Subcutaneous abdominal adipose tissue (tissue), 5 donors: ENCODE data around the gene BDP1.
A peak's percentile ranks its signal among the peaks of the same experiment; 100 is the strongest.

ENCODE experiments used
- H3K27ac ChIP-seq: one replicate; pipeline ENCODE4 v1.7.0; 2013; ENCODE audit warnings: low read depth, mild to moderate bottlenecking, inconsistent platforms, low read length, moderate library complexity
- H3K27me3 ChIP-seq, 5 donors: one replicate each; pipeline ENCODE4 v1.7.0; 2013; ENCODE audit warnings: low read length in 5 of 5, inconsistent platforms in 1 of 5; ENCODE audit not compliant: control insufficient read depth in 5 of 5, insufficient read depth in 4 of 5
- H3K36me3 ChIP-seq, 5 donors: one replicate each; pipeline ENCODE4 v1.7.0; 2013; ENCODE audit warnings: low read length in 5 of 5; ENCODE audit not compliant: control insufficient read depth in 5 of 5, insufficient read depth in 5 of 5
- H3K4me1 ChIP-seq, 5 donors: one replicate each; pipeline ENCODE4 v1.7.0; 2013; ENCODE audit warnings: low read length in 5 of 5, mild to moderate bottlenecking in 3 of 5, moderate library complexity in 1 of 5; ENCODE audit not compliant: control insufficient read depth in 5 of 5, insufficient read depth in 5 of 5
- H3K4me3 ChIP-seq, 5 donors: one replicate each; pipeline ENCODE4 v1.7.0; 2013; ENCODE audit warnings: low read length in 5 of 5, low read depth in 1 of 5
- H3K9ac ChIP-seq, 5 donors: one replicate each; pipeline ENCODE4 v1.7.0; 2013; ENCODE audit warnings: low read length in 5 of 5, mild to moderate bottlenecking in 4 of 5, moderate library complexity in 3 of 5
- H3K9me3 ChIP-seq, 5 donors: one replicate each; pipeline ENCODE4 v1.7.0; 2013; ENCODE audit warnings: low read length in 5 of 5; ENCODE audit not compliant: control insufficient read depth in 5 of 5
- donor health status: healthy.
- donor health status: healthy.
- donor health status: healthy.
- donor health status: healthy.
- donor health status: healthy.

Gene BDP1

GRCh38 chr5:71586052-71586940 is 130.8 kb downstream of the BDP1 start:
- Histone ChIP-seq H3K36me3 (no peaks in the 10 kb centered on the region), H3K4me3 (peak overlapping the region; percentile 83 to 97 (median 87)), H3K27ac (peak overlapping the region; percentile 93), H3K9me3 (no peaks in the 10 kb centered on the region), H3K4me1 (peaks cover 5 to 36% (median 34%) of the 10 kb centered on the region in 5 donors), H3K27me3 (no peaks in the 10 kb centered on the region), H3K9ac (peak overlapping the region; percentile 78 to 99 (median 94))

- Histone ChIP-seq H3K9ac (peak within 1 kb of the TSS; percentile 89 to 99 (median 96)), H3K4me3 (peak within 1 kb of the TSS; percentile 83 to 97 (median 87)), H3K27ac (peak within 1 kb of the TSS; percentile 93), H3K4me1 (peaks cover 5 to 37% (median 34%) of the 10 kb centered on the region in 5 donors), H3K9me3 (no peaks in the 10 kb centered on the region), H3K27me3 (no peaks in the 10 kb centered on the region), H3K36me3 (no peaks in the 10 kb centered on the region)
Observed at GRCh38 chr5:71586941-71587765, 131.7 kb downstream of the BDP1 start, which contains the start of gene MCCC2. Gene MCCC2, plus strand, starts transcription at chr5:71587340. Its CDS starts 86 bp downstream, at chr5:71587426.

- peak overlapping the region; percentile 89 to 99 (median 96) for H3K9ac ChIP-seq
- no peaks in the 10 kb centered on the region for H3K9me3 ChIP-seq
- peak overlapping the region; percentile 83 to 95 (median 87) for H3K4me3 ChIP-seq
- peaks cover 5 to 37% (median 34%) of the 10 kb centered on the region in 5 donors for H3K4me1 ChIP-seq
- H3K36me3 ChIP-seq, result no peaks in the 10 kb centered on the region
- H3K27me3 ChIP-seq, result no peaks in the 10 kb centered on the region
- peak overlapping the region; percentile 93 for H3K27ac ChIP-seq
Observed at GRCh38 chr5:71587766-71588532, 132.5 kb downstream of the BDP1 start.

GRCh38 chr5:71588533-71588885 is 133.1 kb downstream of the BDP1 start:
- peaks cover 5 to 37% (median 34%) of the 10 kb centered on the region in 5 donors for H3K4me1 ChIP-seq
- H3K9me3 ChIP-seq, result no peaks in the 10 kb centered on the region
- H3K36me3 ChIP-seq, result no peaks in the 10 kb centered on the region
- peak overlapping the region in 1 of 5 donors; percentile 8 for H3K9ac ChIP-seq
- H3K4me3 ChIP-seq, result peak overlapping the region in 2 of 5 donors; percentile 30 to 87
- H3K27me3 ChIP-seq, result no peaks in the 10 kb centered on the region
- peak overlapping the region; percentile 93 for H3K27ac ChIP-seq

GRCh38 chr5:71589903-71590302 is 134.5 kb downstream of the BDP1 start:
- Histone ChIP-seq H3K9me3 (no peaks in the 10 kb centered on the region), H3K36me3 (peaks cover 0 to 2% (median 0%) of the 10 kb centered on the region in 5 donors), H3K4me1 (peaks cover 5 to 37% (median 34%) of the 10 kb centered on the region in 5 donors), H3K4me3 (no peak overlapping the region), H3K27ac (no peak overlapping the region), H3K9ac (no peak overlapping the region), H3K27me3 (no peaks in the 10 kb centered on the region)

- Histone ChIP-seq H3K27me3 (no peaks in the 10 kb centered on the region), H3K27ac (no peak overlapping the region), H3K4me1 (peaks cover 5 to 37% (median 32%) of the 10 kb centered on the region in 5 donors), H3K4me3 (no peak overlapping the region), H3K9me3 (no peaks in the 10 kb centered on the region), H3K36me3 (peaks cover 0 to 3% (median under 1%) of the 10 kb centered on the region in 5 donors), H3K9ac (no peak overlapping the region)
Observed at GRCh38 chr5:71591100-71591499, 135.6 kb downstream of the BDP1 start.

- H3K9me3 ChIP-seq, result no peaks in the 10 kb centered on the region
Observed at GRCh38 chr5:71596169-71596568, 140.7 kb downstream of the BDP1 start.

GRCh38 chr5:71597001-71597400 is 141.6 kb downstream of the BDP1 start:
- H3K36me3 ChIP-seq, result peaks cover 7 to 43% (median 30%) of the 10 kb centered on the region in 5 donors
- H3K27ac ChIP-seq, result no peak overlapping the region
- no peak overlapping the region for H3K9ac ChIP-seq
- no peaks in the 10 kb centered on the region for H3K27me3 ChIP-seq
- no peak overlapping the region for H3K4me3 ChIP-seq
- H3K4me1 ChIP-seq, result peaks cover 0 to 10% (median 4%) of the 10 kb centered on the region in 5 donors
- no peaks in the 10 kb centered on the region for H3K9me3 ChIP-seq

More at GRCh38 chr5:71596169-71596568, 140.7 kb downstream of the BDP1 start:
- peaks cover 7 to 43% (median 25%) of the 10 kb centered on the region in 5 donors for H3K36me3 ChIP-seq
- no peak overlapping the region for H3K27ac ChIP-seq
- H3K4me3 ChIP-seq, result no peak overlapping the region
- no peak overlapping the region for H3K9ac ChIP-seq
- peaks cover 0 to 7% (median 4%) of the 10 kb centered on the region in 5 donors for H3K4me1 ChIP-seq
- H3K27me3 ChIP-seq, result no peaks in the 10 kb centered on the region

GRCh38 chr5:71600783-71601182 is 145.3 kb downstream of the BDP1 start:
- Histone ChIP-seq H3K4me3 (no peak overlapping the region), H3K27me3 (no peaks in the 10 kb centered on the region), H3K9ac (no peak overlapping the region), H3K9me3 (no peaks in the 10 kb centered on the region), H3K36me3 (peaks cover 18 to 58% (median 47%) of the 10 kb centered on the region in 5 donors), H3K27ac (peak overlapping the region; percentile 67), H3K4me1 (peaks cover 0 to 10% (median 4%) of the 10 kb centered on the region in 5 donors)
